H1 (cell line): ENCODE results near the gene YIPF2. TPM values are rescaled to one million over a fixed set of nuclear protein-coding genes. Genes with fewer than 3 reads are reported as not detected.

ENCODE experiments used
- CTCF ChIA-PET: fragments of 300-600 bp; sonication (Branson Sonifier 250); formaldehyde crosslinking; loops from one replicate; lab custom pipeline; 2021; ENCODE audit not compliant: partially characterized antibody; lab: Charles Lee
- POLR2A ChIA-PET: fragments of 300-600 bp; sonication (Branson Sonifier 250); formaldehyde crosslinking; loops from one replicate; lab custom pipeline; 2021; ENCODE audit warnings: inconsistent platforms; ENCODE audit not compliant: partially characterized antibody; lab: Charles Lee
- DNase-seq, 2 experiments: peaks; one replicate each; pipeline versions ENCODE4 v3.0.0 to v3.0.0-alpha.2; 2010 to 2022; ENCODE audit warnings: low spot score in 2 of 2, low read depth in 1 of 2, mixed read lengths in 1 of 2
- FAIRE-seq: peaks from 2 replicates; lab custom pipeline; 2011; peaks lifted over from hg19 to GRCh38; lab: Jason Lieb, UNC
- H2AFZ ChIP-seq: 2 replicates; pipeline ENCODE4 v1.8.1; 2012; ENCODE audit warnings: low read length, inconsistent platforms
- H2AK5ac ChIP-seq: 2 replicates; pipeline ENCODE4 v1.6.1; 2013; ENCODE audit warnings: low read depth, low read length
- H2BK120ac ChIP-seq: replicated peaks from 2 replicates; pipeline ENCODE3; 2013; ENCODE audit warnings: low read depth, low read length, inconsistent platforms
- H2BK12ac ChIP-seq: 2 replicates; pipeline ENCODE4 v1.6.1; 2013; ENCODE audit warnings: low read depth, low read length
- H2BK15ac ChIP-seq: 2 replicates; pipeline ENCODE4 v1.6.1; 2013; ENCODE audit warnings: low read length
- H2BK20ac ChIP-seq: 2 replicates; pipeline ENCODE4 v1.6.1; 2013; ENCODE audit warnings: low read length
- H2BK5ac ChIP-seq: 2 replicates; pipeline ENCODE4 v1.6.1; 2013; ENCODE audit warnings: low read depth, low read length
- H3K14ac ChIP-seq: 2 replicates; pipeline ENCODE4 v1.6.1; 2013; ENCODE audit warnings: inconsistent platforms; ENCODE audit not compliant: insufficient read length
- H3K18ac ChIP-seq: 2 replicates; pipeline ENCODE4 v1.6.1; 2013; ENCODE audit warnings: low read length; ENCODE audit errors: extremely low read depth
- H3K23ac ChIP-seq: 2 replicates; pipeline ENCODE4 v1.6.1; 2013; ENCODE audit warnings: inconsistent platforms; ENCODE audit not compliant: insufficient read length
- H3K23me2 ChIP-seq: 2 replicates; pipeline ENCODE4 v1.6.1; 2013; ENCODE audit warnings: low read depth, low read length
- H3K27ac ChIP-seq: 2 replicates; pipeline ENCODE4 v1.6.1; 2011; ENCODE audit warnings: low read depth, low read length, inconsistent platforms
- H3K27me3 ChIP-seq, 4 experiments: replicated peaks in 1 of 4; 1 replicate in 1 of 4; 2 replicates in 3 of 4; pipeline versions ENCODE4 v1.6.1 to v1.8.1; 2011 to 2013; ENCODE audit warnings: low read length in 3 of 4, mild to moderate bottlenecking in 3 of 4, inconsistent platforms in 2 of 4, mixed read lengths in 2 of 4, moderate library complexity in 1 of 4; ENCODE audit not compliant: control insufficient read depth in 3 of 4, insufficient read depth in 3 of 4; ENCODE audit errors: extremely low read depth in 1 of 4
- H3K36me3 ChIP-seq, 4 experiments: 2 replicates each; pipeline versions ENCODE4 v1.6.1 to v1.8.1; 2011 to 2013; ENCODE audit warnings: mild to moderate bottlenecking in 4 of 4, low read length in 3 of 4, moderate library complexity in 2 of 4, control low read depth in 1 of 4, inconsistent platforms in 1 of 4; ENCODE audit not compliant: insufficient read depth in 4 of 4, control insufficient read depth in 2 of 4
- H3K4ac ChIP-seq: replicated peaks from 2 replicates; pipeline ENCODE3; 2013; ENCODE audit warnings: low read length, low read depth, mixed read lengths, inconsistent platforms; ENCODE audit not compliant: insufficient read length
- H3K4me1 ChIP-seq, 4 experiments: replicated peaks in 1 of 4; 1 replicate in 1 of 4; 2 replicates in 3 of 4; pipeline versions ENCODE4 v1.6.1 to v1.8.1; 2011 to 2013; ENCODE audit warnings: low read length in 3 of 4, inconsistent platforms in 2 of 4, mixed read lengths in 1 of 4; ENCODE audit not compliant: insufficient read depth in 4 of 4, control insufficient read depth in 3 of 4
- H3K4me2 ChIP-seq, 2 experiments: 2 replicates each; pipeline versions ENCODE4 v1.6.1 to v1.8.1; 2011 to 2013; ENCODE audit warnings: low read depth in 2 of 2, low read length in 2 of 2, control low read depth in 1 of 2, inconsistent platforms in 1 of 2, mild to moderate bottlenecking in 1 of 2; ENCODE audit not compliant: insufficient read depth in 1 of 2
- H3K4me3 ChIP-seq, 4 experiments: fragments of 200-600, 300-600 bp in 1 of 4; sonication (generic), shearing (Covaris generic), sonication (Bioruptor Twin) in 1 of 4; 2 replicates each; pipeline versions ENCODE4 v1.5.1 to v1.8.1; 2011 to 2016; ENCODE audit warnings: low read length in 4 of 4, low read depth in 3 of 4, control low read depth in 2 of 4, inconsistent platforms in 2 of 4, mild to moderate bottlenecking in 2 of 4, mixed read lengths in 1 of 4, moderate library complexity in 1 of 4; ENCODE audit not compliant: insufficient read depth in 2 of 4; ENCODE audit errors: extremely low read depth in 1 of 4
- H3K56ac ChIP-seq: replicated peaks from 2 replicates; pipeline ENCODE3; 2013; ENCODE audit warnings: low read depth, mild to moderate bottlenecking, mixed read lengths, low read length, inconsistent platforms; ENCODE audit not compliant: insufficient read length
- H3K79me1 ChIP-seq: 2 replicates; pipeline ENCODE4 v1.6.1; 2013; ENCODE audit warnings: low read depth, low read length, control low read depth
- H3K79me2 ChIP-seq, 2 experiments: 2 replicates each; pipeline versions ENCODE4 v1.6.1 to v1.8.1; 2012 to 2013; ENCODE audit warnings: low read length in 2 of 2, mild to moderate bottlenecking in 2 of 2, inconsistent platforms in 1 of 2; ENCODE audit not compliant: insufficient read depth in 2 of 2, control insufficient read depth in 1 of 2
- H3K9ac ChIP-seq, 4 experiments: replicated peaks in 1 of 4; 1 replicate in 1 of 4; 2 replicates in 3 of 4; pipeline versions ENCODE4 v1.6.1 to v1.8.1; 2011 to 2013; ENCODE audit warnings: low read depth in 3 of 4, low read length in 3 of 4, control low read depth in 2 of 4, mild to moderate bottlenecking in 2 of 4, moderate library complexity in 2 of 4, inconsistent platforms in 1 of 4; ENCODE audit errors: extremely low read depth in 1 of 4
- H3K9me3 ChIP-seq, 2 experiments: 2 replicates each; pipeline versions ENCODE4 v1.6.1 to v1.8.1; 2012 to 2013; ENCODE audit warnings: mild to moderate bottlenecking in 2 of 2, moderate library complexity in 2 of 2, control low read depth in 1 of 2, inconsistent platforms in 1 of 2, low read depth in 1 of 2, low read length in 1 of 2, mixed read lengths in 1 of 2; ENCODE audit not compliant: insufficient read depth in 2 of 2
- H4K20me1 ChIP-seq, 2 experiments: replicated peaks in 1 of 2; 2 replicates each; pipeline versions ENCODE3 to v1.8.1; 2011 to 2013; ENCODE audit warnings: inconsistent platforms in 2 of 2, low read length in 2 of 2, mild to moderate bottlenecking in 1 of 2; ENCODE audit not compliant: insufficient read depth in 2 of 2, control insufficient read depth in 1 of 2
- H4K5ac ChIP-seq: 2 replicates; pipeline ENCODE4 v1.6.1; 2013; ENCODE audit warnings: low read length, low read depth, mixed read lengths, inconsistent platforms; ENCODE audit not compliant: insufficient read length
- H4K8ac ChIP-seq: 2 replicates; pipeline ENCODE4 v1.8.0; 2013; ENCODE audit warnings: mild to moderate bottlenecking, moderate library complexity, low read length, inconsistent platforms; ENCODE audit not compliant: insufficient read depth; ENCODE audit errors: extremely low read depth
- H4K91ac ChIP-seq: replicated peaks from 2 replicates; pipeline ENCODE3; 2013; ENCODE audit warnings: low read length, mixed read lengths, inconsistent platforms; ENCODE audit not compliant: insufficient read length
- ATF3 ChIP-seq: IDR thresholded peaks from 2 replicates; pipeline ENCODE4 v1.6.1; 2011; ENCODE audit warnings: low read depth, mild to moderate bottlenecking, low read length; ENCODE audit not compliant: insufficient read depth
- CBX5 ChIP-seq: fragments of 300-800, 300-1000 bp; sonication (generic); IDR thresholded peaks from 2 replicates; pipeline ENCODE4 v1.7.1; 2016; ENCODE audit warnings: antibody characterized with exemption, low read length, low read depth
- CHD1 ChIP-seq: IDR thresholded peaks from 2 replicates; pipeline ENCODE4 v1.6.1; 2012; ENCODE audit warnings: low read depth, low read length, improper control_type of control experiment
- TAF7 ChIP-seq: optimal IDR thresholded peaks from 2 replicates; pipeline ENCODE3; 2011; ENCODE audit warnings: low read depth, mild to moderate bottlenecking, inconsistent platforms, low read length, moderate library complexity, borderline replicate concordance
- WGBS, 2 experiments: shearing (Covaris generic) in 1 of 2; methylation state at CpG; one replicate each; pipeline versions ENCODE4 v1.1.6 to v1.1.7; 2013 to 2015; ENCODE audit warnings: low lambda C conversion rate in 2 of 2, mixed read lengths in 2 of 2, inconsistent platforms in 1 of 2, low coverage in 1 of 2, missing lambda C conversion rate in 1 of 2; ENCODE audit not compliant: insufficient replicate concordance in 2 of 2, insufficient coverage in 1 of 2, insufficient read length in 1 of 2; ENCODE audit errors: extremely low coverage in 1 of 2, missing lambda C conversion rate in 1 of 2; 5-methylcytosine and 5-hydroxymethylcytosine counted together
- polyA plus RNA-seq, 7 experiments: library from polyadenylated mRNA; depleted of rRNA in 3 of 7; stranded (reverse) in 5 of 7; unstranded in 2 of 7; fragments of >200 nt in 5 of 7; fragments of 200-250 nt in 2 of 7; gene quantifications; 1 replicate in 5 of 7; 2 replicates in 1 of 7; 4 replicates in 1 of 7; pipeline versions ENCODE4 v1.2.1 to v1.2.3, GENCODE V29; 2011 to 2013; ENCODE audit warnings: missing spikeins in 2 of 7, mixed read lengths in 2 of 7
- total RNA-seq: library from RNA; stranded (reverse); fragmentation: NEBNext Ultra II Directional; extraction: Animal tissue kit (Norgen Biotek cat#: 25700); gene quantifications from 2 replicates; pipeline ENCODE4 v1.2.1, GENCODE V29; 2021

The YIPF2 gene
- total and polyA plus RNA-seq, 2 of the 8 experiments (the other 6 are each of a cell fraction or from before 2014, with no cell fraction given), result 48.3 to 112 TPM

DNA sequence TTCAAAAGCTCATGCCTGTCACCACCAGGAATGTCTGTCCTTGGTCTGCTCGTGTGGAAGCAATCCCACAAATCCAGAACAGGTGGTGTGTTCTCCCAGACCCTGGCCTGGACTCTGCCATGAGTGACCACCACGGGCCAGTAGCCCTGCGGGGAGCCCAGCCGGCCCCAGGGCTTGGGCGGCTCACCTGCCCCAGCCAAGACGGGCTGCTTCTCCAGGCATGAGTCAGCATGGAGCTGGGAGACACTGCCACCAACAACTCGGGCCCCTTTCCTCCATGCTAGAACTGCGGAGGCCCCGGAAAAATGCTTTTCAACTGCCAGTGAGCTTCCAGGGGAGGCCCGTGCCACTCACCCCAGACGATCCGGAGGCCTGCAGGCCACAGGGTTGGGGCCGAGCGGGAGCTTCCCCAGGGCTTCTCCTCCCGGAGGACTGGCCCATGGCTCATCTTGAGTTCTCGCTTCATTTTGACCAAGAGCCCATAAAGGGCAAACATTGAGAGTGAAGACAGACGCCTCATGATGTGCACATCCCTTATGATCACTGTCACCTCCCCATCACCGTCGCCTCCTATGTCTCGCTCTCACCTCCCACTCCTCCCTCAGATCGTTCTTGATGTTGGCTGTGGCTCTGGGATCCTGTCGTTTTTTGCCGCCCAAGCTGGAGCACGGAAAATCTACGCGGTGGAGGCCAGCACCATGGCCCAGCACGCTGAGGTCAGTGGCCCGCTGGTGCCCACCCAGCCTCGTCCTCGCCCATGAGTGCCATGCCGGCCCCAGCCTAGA is 16.7 kb downstream of the YIPF2 start:
- Histone ChIP-seq H3K4me1 (no peaks in the 10 kb centered on the region; a peak in 2 of 7 replicates), H4K5ac (no peak overlapping the region), H2BK120ac (no peak overlapping the region), H2AFZ (no peak overlapping the region), H3K4me2 (no peak overlapping the region), H3K27me3 (no peaks in the 10 kb centered on the region), H3K23me2 (no peaks in the 10 kb centered on the region), H3K79me2 (no peaks in the 10 kb centered on the region), H2BK20ac (no peak overlapping the region), H3K9me3 (no peaks in the 10 kb centered on the region), H4K91ac (no peak overlapping the region), H3K9ac (no peak overlapping the region), H3K4me3 (no peak overlapping the region), H3K36me3 (peaks cover 19 to 39% (median 27%) of the 10 kb centered on the region in 4 experiments), H3K56ac (no peak overlapping the region), H2AK5ac (no peak overlapping the region), H4K8ac (no peak overlapping the region), H2BK5ac (no peak overlapping the region; the same call in 1 of the 2 replicates), H2BK15ac (no peak overlapping the region), H3K23ac (no peak overlapping the region), H3K18ac (no peak overlapping the region), H4K20me1 (peaks cover 0 to 15% of the 10 kb centered on the region in 2 experiments), H2BK12ac (no peak overlapping the region), H3K79me1 (peaks cover 2% of the 10 kb centered on the region), H3K4ac (no peak overlapping the region), H3K14ac (no peak overlapping the region), H3K27ac (no peak overlapping the region)
- 94% methylated on average over 31 of the region's 31 CpGs; no CpG with 5 or more reads in 1 of the 2 experiments for WGBS, 2 experiments
- POLR2A ChIA-PET, result interaction anchor here (0.8 to 1.5 kb wide), 4 partner anchors 10 to 39 kb away, joined by 3 to 5 read pairs (median 5); no protein-coding TSS in a partner anchor
- CTCF ChIA-PET, result interaction anchor here (0.6 to 1.2 kb wide), 4 partner anchors 13 to 88 kb away, joined by 3 to 5 read pairs (median 4); no protein-coding TSS in a partner anchor
- DNase-seq, result no peak
- TF ChIP-seq CBX5 (no peak), CHD1 (no peak), TAF7 (no peak), ATF3 (no peak)
- no peak for FAIRE-seq
